GM21390 (cell line): ENCODE data around the gene GPX4.

Source experiments
- ATAC-seq: cut with Tn5 transposase; IDR thresholded peaks from one replicate; pipeline ENCODE4 v1.9.1; 2021; ENCODE audit not compliant: unreplicated experiment

Gene GPX4

GRCh38 chr19:1102407-1103131 lies 1.2 kb upstream of the GPX4 start:
- ATAC-seq, result no peak

- no peak for ATAC-seq
Measured at GRCh38 chr19:1103132-1103707, 574 bp upstream of the GPX4 start.

- ATAC-seq, result peak; percentile 21
Measured at GRCh38 chr19:1104311-1105007, 665 bp downstream of the GPX4 start.

- ATAC-seq, result no peak
Measured at GRCh38 chr19:1105008-1105872, 1.4 kb downstream of the GPX4 start.

GRCh38 chr19:1105873-1106840 lies 2.4 kb downstream of the GPX4 start:
- ATAC-seq, result no peak

- ATAC-seq, result no peak
Measured at GRCh38 chr19:1106841-1107660, 3.3 kb downstream of the GPX4 start.

GRCh38 chr19:1107661-1108261 lies 4.0 kb downstream of the GPX4 start:
- ATAC-seq, result no peak

GRCh38 chr19:1108291-1109031 lies 4.7 kb downstream of the GPX4 start:
- no peak for ATAC-seq

GRCh38 chr19:1109032-1109551 lies 5.3 kb downstream of the GPX4 start:
- no peak for ATAC-seq

GRCh38 chr19:1109697-1110671 lies 6.2 kb downstream of the GPX4 start:
- no peak for ATAC-seq

GRCh38 chr19:1110809-1111640 lies 7.2 kb downstream of the GPX4 start:
- no peak for ATAC-seq

- no peak for ATAC-seq
Measured at GRCh38 chr19:1111641-1112267, 8.0 kb downstream of the GPX4 start.

GRCh38 chr19:1112268-1113029 lies 8.7 kb downstream of the GPX4 start:
- no peak for ATAC-seq

GRCh38 chr19:1113030-1113985 lies 9.5 kb downstream of the GPX4 start:
- ATAC-seq, result no peak
